Activated CD8-positive, alpha-beta memory T cell treated with anti-CD3 and anti-CD28 coated beads for 24 hours (primary cell): ENCODE results near the gene MFAP2.
"Not testable (repeated sequence)": the region's sequence is repeated elsewhere in the genome, so short reads cannot be mapped to it uniquely, and the experiment has no call there.

Experiments
- DNase-seq: peaks from one replicate; pipeline ENCODE4 v3.0.0-alpha.2; 2020

Gene MFAP2

DNA sequence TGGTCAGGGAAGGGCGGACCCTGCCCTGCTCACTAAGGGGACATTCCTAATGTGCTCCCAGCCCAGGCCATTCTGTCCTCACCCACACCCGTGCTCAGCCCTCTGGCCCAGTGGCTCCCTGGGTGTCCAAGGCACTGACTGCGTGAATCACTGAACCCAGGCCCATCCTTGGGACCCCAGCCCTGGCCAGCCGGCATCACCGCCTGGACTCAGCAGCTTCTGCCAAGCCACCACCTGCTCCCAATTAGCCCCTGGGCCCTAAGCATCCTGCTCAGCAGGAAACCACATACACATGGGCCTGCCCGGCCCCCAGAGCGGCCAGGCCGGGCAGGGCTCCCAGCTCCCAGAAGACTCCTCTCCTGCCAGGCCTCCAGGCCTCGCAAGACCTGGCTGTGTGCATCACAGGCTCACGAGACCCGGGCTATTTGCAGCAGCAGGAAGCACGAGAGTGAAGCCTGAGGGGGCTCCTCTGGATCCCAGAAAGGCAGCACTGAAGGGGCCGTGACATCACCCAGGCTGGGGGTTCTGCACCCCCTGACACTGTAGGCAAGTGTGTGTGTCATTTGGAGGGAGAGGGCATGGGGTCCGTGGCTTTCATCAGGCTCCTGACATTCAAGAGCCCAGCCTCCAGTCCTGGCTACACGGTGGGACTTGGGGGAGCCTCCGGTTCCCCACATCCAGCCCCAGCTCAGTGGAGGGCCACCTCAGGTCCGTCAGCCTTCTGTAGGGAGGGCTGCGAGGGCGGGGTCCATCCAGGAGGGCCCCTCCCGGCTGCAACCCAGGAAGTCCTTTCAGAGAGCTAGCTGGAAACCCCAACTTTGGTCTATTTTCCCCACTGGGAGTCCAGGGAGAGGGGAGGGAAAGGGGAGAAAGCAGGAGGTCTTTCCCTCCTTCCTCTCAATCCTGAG lies 1.6 kb downstream of the MFAP2 start:
- no peak for DNase-seq

DNA sequence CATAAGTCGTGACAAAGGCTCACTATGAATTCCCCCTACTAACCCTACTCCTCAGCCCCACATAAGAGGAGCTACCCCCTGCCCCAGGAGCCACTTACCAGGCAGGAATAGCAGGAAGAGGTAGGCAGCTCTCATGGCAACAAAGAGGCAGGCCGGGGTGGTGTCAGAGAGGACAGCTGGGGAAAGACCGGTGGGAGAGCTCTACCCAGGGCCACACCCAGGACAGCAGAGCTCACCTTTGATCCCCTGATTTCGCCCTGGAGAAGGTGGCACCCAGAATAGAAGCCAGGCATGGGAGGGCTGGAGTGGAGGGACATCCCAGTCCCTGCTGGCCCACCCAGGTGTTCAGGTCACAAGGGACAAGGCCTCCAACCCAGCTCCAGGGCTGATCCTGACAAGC lies 2.3 kb downstream of the MFAP2 start:
- DNase-seq = no peak

DNA sequence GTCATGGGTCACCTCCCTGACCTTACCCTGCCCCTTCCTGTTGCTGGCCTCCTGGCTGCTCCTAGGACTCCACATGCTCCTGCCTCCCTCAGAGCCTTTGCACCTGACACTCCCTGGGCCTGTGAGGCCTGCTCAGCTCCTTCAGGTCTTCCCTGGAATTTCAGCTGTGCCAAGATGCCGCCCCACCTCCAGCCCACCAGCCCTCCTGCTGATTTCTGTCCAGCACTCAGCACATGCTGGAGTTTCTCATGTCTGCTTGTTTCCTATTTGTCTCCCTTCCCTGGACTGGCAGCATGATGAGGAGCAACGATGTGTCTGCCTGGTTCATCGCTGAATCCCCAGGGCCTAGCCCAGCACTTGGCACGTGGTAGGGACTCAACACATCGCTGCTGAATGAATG lies 3.0 kb downstream of the MFAP2 start:
- no peak for DNase-seq

DNA sequence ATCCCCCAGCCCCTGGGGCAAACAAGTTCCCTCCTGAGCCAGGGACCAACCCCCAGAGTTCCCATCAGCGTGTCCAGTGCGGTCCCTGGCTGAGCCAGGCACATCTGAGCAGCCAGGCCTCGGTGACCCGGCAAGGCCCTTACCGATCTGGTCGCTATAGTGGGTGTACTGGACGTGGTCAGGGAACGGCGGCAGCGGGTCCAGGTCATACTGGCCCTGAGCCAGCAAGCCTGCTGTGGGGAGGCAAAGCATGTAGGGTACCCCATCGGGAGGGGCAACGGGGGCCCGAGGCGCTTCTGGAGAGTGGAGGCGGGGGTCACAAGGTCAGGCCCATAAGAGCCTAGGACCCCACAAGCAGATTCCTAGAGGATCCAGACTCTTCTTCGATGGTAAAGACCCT lies 3.5 kb downstream of the MFAP2 start:
- DNase-seq = no peak

DNA sequence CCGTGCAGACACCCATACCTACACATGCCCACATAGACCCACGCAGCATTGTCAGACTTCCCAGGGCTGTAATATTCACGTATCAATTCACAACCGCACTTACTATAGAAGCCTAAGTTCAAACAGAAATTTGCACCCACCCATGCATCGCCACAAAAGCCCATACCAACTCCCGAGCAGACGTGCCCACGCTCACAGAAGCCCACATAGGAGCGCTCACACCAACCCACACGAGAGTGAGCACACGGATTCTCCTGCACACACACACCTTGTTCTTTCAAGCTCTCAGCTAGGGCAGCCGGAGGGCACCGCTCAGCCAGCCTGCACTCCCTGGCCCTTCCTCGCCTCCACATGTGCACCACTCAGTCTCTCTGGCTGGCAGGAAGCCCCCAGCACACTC lies 4.6 kb downstream of the MFAP2 start:
- DNase-seq = no peak

DNA sequence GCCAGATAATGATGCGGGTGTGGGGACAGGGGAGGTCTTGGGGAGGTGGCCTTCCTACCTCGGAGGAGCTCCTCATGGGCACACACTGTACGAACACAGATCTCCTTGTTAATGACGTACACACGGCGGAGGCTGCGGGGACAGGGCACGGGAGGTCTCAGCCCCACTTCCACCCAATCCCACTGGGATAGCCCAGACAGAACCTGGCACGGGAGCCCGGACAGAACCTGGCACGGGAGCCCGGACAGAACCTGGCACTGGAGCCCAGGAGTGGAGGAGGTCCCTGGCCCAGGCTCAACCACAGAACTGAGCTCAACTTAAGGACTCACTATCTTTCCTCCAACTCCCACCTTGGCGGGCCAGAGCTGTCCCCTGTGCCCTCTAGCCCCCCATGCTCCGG lies 5.2 kb downstream of the MFAP2 start:
- DNase-seq = no peak

DNA sequence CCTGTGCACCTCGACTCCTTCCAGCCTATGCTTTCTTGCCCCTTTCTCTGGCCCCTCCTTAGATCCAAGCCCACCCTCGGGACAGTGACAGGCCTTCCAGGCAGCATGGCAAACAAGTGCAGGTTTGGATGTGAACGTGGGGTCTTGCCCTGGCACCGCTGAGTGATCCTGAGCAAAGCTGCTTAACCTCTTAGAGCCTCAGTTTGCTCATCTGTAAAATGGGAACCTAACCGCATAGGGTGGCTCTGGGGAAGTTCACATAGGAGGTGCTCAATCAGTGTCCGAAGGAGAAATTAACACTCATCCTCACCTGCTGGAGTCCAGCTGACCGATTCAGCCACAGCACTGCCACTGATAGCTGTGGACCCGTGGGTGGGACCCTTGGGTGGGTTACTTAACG lies 7.2 kb downstream of the MFAP2 start:
- DNase-seq = no peak

DNA sequence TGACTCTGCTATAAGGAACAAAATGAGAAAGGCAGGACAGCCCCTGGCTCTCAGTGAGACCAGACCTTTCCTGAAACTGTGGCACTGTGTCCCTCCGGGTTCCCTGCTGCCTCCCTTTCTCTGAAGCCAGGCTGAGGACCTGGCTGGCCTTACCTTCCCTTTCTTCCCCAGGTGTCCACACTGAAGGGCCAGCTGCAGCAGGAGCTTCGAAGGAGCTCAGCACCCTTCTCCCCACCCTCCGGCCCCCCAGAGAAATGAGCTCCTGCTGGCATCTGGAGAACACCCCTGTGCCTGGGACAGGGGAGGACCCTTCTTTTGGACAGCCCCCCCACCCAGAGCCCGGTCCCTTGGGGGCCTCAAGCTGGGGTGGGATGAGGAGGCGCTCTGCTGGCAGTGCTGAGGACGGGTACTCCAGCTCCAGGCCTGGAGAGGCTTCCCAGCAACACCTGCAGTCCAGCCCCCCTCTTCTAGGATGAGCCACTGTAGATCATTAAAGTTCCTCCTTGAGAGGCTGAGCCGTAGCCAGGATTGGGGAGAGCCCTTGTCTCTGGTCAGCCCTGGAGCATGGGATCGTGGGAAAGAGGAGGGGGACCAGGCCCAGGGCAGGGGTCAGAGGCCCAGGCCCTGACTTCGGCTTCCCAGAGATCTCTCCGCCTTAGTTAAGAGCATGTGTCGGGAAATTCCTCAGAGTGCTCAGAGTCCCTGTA lies 8.1 kb downstream of the MFAP2 start:
- DNase-seq = no peak

DNA sequence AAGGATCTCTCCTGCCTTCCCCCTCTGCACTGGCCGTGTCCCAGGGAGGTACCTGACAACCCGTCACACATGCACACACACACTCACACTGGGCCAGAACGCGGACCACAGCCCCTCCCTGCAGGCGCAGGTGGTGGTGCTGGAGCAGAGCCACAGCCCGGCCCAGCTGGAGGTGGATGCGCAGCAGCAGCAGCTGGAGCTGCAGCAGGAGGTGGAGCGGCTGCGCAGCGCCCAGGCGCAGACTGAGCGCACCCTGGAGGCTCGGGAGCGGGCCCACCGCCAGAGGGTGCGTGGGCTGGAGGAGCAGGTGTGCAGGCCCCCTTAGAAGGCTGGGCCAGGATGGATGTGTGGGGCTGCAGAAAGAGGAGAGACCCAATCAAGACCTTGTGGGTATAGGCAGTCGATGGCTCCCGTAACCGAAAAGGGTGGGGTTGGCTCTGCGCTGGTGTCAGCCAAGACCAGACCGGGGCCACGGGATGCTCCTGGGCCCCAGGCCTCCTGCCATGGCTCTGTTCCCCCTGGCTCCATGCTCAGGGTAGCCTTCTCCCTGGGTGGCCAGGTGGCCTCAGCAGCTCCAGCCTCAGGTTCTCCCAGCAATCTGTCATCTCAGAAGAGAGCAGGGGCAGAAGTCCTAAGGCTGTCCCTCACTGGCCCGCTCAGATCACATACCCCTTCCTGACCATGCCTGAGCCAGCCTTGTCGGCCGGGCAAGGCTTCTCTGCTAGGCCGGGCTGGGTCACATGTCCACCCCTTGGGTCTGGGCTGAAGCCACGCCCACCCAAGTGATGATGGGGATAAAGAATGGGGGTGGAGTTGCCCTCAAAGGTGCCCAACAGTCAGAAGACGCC lies 8.9 kb downstream of the MFAP2 start:
- DNase-seq = no peak

DNA sequence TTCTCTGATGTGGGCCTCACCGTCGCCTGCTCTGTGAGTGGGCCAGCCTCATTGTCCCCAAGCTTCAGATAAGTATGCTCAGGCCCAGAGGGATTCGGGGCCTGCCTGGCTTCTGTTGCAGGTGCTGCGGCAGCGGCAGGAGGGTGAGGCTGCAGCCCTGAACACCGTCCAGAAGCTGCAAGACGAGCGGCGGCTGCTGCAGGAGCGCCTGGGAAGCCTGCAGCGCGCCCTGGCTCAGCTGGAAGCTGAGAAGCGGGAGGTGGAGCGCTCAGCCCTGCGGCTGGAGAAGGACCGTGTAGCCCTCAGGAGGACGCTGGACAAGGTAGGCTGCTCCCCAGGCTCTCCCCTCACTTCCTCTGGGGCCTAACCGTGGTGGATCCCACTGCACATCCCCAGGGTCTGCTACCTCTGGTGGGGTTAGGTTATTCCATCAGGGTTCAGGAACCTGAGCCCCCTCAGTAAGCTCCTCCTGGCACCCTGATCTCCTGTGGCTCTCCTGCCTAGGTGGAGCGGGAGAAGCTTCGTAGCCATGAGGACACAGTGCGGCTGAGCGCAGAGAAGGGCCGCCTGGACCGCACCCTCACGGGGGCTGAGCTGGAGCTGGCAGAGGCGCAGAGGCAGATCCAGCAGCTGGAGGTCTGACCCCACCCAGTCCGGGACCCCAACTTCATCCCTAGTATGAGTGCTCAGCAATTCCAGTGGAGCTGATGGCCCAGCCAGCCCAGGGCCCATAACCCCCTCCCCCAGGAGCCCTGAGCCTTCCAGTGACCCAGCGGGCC lies 10.1 kb downstream of the MFAP2 start:
- no peak for DNase-seq

DNA sequence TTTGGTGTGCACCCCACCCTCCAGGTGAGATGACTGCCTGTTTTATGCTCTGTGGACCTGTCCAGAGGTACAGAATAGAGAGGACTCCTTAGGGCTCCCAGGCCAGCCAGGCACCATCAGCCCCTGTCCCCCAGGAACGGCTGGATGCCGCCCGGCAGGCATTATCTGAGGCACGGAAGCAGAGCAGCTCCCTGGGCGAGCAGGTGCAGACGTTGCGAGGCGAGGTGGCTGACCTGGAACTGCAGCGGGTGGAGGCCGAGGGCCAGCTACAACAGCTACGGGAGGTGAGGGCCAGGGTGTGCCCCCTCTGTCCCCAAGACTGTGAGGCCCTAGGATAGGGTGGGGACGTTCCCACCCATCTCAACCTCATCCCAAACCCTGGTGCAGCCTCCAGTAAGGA lies 10.8 kb downstream of the MFAP2 start:
- DNase-seq = no peak

DNA sequence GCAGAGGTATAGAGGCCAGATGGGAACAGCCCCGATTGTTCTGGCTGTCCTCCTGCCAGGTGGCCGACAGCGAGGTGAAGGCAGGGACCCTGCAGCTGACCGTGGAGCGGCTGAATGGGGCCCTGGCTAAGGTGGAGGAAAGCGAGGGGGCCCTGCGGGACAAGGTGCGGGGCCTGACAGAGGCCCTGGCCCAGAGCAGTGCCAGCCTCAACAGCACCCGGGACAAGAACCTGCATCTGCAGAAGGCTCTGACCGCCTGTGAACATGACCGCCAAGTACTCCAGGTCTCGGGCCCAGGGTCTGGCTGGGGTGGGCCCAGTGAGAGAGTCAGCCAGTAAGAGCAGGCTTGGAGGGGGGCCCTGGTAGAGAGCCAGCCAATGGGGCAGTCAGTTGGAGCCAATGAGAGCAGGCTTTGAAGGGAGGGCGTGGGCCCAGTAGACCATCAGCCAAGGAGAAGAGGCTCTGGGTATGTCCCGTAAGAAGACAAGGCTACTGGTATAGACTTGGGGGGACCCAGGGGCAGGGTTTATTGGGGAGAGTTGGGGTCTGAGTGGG lies 11.3 kb downstream of the MFAP2 start:
- DNase-seq = no peak

DNA sequence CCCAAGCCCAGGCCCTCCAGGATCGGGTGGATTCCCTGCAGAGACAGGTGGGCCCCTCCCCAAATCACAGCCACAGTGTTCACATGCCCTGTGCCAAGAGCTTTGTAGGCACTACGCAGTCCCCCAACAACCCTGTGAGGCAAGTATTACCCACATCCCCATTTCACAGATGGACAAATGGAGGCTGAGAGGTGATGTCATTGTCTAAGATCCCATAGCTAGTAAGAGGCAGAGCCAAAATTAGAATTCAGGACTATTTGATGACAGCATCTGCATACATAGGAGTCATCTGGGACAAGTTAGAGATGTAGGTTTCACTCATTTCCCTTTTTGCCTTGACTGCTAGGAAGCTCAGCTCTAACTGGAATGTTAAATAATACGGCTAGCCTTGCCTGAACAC lies 12.0 kb downstream of the MFAP2 start:
- no peak for DNase-seq

DNA sequence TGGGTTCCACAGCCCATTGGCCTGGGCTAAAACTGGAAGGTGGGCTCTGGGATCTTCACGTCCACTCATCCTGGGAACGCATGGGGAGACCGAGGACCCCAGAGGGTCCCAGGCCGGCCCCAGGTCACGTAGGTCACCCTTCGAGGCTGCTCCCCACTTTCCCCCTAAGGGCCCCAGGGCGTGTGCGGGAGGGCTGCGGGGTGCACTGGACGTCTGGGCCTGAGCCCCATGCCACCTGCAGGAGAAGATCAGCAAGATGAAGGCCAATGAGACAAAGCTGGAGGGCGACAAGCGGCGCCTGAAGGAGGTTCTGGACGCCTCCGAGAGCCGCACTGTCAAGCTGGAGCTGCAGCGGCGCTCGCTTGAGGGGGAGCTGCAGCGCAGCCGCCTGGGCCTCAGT lies 12.5 kb downstream of the MFAP2 start:
- DNase-seq = no peak

DNA sequence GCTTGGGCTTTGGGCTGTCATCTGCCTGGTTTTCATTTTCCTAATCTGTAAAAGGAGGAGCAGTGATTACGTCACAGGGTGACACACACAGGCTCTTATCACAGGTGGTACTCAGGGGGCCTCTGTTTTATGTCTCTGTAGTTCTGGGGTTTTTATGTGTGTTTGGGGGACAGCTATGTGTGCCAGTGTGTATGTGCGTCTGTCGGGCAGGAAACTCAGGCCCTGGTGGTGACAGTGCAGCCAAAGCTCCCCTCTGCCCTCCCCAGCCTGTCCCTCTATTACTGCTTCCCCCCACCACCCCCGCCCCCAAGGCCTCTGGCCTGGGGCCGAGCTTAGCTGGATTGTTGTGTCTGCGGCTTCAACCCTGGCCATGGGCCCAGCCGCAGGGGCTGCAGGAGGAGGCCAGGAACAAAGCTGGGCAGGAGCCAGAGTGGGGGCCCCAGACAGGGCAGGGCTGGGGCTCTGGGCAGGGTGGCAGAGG lies 13.3 kb downstream of the MFAP2 start:
- DNase-seq = no peak

DNA sequence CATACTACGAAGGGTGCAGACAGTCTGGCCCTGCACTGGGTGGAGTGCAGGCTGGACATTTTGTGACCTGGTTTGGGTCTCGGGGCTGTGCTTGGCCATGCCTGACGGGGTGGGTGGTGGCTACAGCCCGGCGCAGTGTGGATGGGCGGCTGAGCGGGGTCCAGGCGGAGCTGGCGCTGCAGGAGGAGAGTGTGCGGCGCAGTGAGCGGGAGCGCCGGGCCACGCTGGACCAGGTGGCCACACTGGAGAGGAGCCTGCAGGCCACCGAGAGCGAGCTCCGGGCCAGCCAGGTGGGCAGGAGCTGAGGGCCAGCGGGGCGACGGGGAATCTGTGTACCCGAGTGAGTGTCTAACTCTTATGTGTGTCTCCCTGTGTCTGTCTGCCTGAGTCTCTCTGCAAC lies 14.1 kb downstream of the MFAP2 start:
- DNase-seq = no peak

DNA sequence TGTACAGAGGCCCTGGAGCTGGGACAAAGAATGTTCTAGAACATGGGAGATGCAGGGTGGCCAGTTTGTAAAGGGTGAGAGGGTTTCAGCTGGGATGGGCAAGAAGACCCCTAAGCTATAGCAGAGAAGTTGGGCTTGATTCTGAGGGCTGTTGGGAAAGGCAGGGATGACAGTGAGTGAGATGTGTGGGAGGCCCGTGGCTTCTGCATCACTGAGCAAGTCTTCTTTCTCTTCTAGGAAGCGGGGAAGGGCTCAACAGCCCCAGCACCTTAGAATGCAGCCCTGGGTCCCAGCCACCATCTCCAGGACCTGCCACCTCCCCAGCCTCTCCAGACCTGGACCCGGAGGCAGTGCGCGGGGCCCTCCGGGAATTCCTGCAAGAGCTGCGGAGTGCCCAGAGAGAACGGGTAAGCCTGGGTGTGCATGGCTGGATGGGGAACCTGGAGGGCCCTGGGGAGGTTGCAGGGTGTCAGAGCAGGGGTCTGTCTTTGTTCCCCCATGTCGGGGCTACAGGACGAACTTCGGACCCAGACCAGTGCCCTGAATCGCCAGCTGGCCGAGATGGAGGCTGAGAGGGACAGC lies 14.8 kb downstream of the MFAP2 start:
- DNase-seq = no peak

DNA sequence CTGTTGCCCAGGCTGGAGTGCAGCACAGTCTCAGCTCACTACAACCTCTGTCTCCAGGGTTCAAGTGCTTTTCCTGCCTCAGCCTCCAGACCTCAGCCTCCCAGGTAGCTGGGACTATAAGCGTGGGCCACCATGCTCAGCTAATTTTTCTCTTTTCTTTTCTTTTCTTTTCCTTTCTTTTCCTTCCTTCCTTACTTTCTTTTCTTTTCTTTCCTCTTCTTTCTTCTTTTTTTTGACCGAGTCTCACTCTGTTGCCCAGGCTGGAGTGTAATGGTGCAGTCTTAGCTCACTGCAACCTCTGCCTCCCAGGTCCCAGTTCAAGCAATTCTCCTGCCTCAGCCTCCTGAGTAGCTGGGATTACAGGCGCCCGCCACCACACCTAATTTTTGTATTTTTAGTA lies 16.3 kb downstream of the MFAP2 start:
- not testable (repeated sequence) for DNase-seq

DNA sequence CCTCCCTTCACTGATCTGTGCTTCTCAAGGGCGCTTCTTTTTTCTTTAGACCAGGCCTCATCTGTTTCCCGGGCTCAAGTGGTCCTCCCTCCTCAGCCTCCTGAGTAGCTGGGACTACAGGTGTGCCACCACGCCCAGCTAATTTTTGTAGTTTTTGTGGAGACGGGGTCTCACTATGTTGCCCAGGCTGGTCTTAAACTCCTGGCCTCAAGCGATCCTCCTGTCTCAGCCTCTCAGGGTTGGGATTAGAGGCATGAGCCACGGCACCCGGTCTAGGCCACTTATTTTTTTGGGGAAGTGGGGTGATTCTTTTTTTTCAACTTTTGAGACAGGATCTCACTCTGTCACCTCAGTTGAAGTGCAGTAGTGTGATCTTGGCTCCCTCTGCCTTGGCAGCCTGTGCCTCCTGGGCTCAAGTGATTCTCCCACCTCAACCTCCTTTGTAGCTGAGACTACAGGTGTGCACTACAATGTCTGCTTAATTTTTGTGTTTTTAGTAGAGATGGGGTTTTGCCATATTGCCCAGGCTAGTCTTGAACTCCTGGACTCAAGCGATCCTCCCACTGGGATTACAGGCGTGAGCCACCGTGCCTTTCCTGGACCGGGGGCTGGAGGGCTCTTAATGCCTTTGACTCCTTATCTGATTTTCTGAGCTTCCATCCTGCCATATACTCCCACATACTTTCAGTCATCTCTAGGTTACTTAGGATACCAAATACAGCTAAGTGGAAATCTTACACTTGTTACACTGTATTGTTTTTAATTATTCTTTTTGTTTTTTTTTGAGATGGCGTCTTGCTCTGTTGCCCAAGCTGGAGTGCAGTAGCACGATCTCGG lies 18.9 kb downstream of the MFAP2 start:
- no peak for DNase-seq

DNA sequence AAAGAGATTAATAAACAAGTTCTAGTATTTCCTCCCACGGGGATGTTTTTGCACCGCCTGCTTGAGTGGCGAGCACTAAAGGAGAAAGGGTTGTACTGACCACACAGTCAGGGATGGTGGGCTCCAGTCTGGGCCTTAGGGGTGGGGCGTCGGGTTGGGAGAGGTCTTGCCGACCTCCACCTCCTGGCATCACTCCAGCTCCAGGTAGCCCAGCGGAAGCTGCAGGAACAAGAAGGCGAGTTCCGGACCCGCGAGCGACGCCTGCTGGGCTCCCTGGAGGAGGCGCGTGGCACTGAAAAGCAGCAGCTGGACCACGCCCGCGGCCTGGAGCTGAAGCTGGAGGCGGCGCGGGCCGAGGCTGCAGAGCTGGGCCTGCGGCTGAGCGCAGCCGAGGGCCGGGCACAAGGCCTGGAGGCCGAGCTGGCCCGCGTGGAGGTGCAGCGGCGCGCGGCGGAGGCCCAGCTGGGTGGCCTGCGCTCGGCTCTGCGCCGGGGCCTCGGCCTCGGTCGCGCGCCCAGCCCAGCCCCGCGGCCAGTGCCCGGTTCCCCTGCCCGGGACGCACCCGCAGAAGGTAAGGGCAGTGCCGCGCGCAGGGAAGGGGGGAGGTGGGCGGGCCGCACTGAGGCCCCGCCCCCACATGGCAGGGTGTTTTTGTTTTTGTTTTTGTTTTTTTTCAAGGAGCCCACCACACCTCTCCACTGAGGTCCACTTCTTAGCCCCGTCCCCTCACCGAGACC lies 19.7 kb downstream of the MFAP2 start:
- DNase-seq = peak; percentile 88
